NB4 (cell line): ENCODE data around the gene DARS1.

Source experiments
- CTCF ChIP-seq: IDR thresholded peaks from one replicate; pipeline ENCODE4 v1.5.1; 2012; ENCODE audit warnings: low read depth, low read length
- POLR2A ChIP-seq: IDR thresholded peaks from 2 replicates; pipeline ENCODE4 v1.6.1; 2011; ENCODE audit warnings: mild to moderate bottlenecking; ENCODE audit not compliant: insufficient read length; ENCODE audit errors: extremely low read depth

GRCh38 chr2:135987441-135987840, 2.0 kb upstream of the DARS1 start:
- TF ChIP-seq POLR2A (no peak), CTCF (no peak)
